Measurements from ENCODE around the gene JAZF1. TPM values are rescaled to one million over a fixed set of nuclear protein-coding genes. Genes with fewer than 3 reads are reported as not detected.
A peak's percentile ranks its signal among the peaks of the same experiment; 100 is the strongest.

The JAZF1 gene
- total RNA-seq, 4 donors from 2014 or later, result 4.7 to 8.1 (median 5.7) TPM

- TF ChIP-seq POLR2A (IDR thresholded peaks at IDR 0.05) (no peak), CTCF (IDR thresholded peaks at IDR 0.05) (no peak)
- WGBS, 2 donors, result 94 to 97% methylated on average over 5 of the region's 5 CpGs
- no peak for DNase-seq (ENCODE audit: low spot score in 2 of 2)
- H3K4me3 ChIP-seq (ENCODE audit: low read depth, poor library complexity, severe bottlenecking), result no peak overlapping the region
- intact Hi-C loops (cut with DNase I; ENCODE audit: low total_unique reads), result no loop called here
Measured at GRCh38 chr7:28082071-28082470, 98.5 kb downstream of the JAZF1 start.

- WGBS, 2 donors, result 59 to 66% methylated on average over 5 of the region's 5 CpGs
- no peak overlapping the region for H3K4me3 ChIP-seq (ENCODE audit: low read depth, poor library complexity, severe bottlenecking)
- intact Hi-C loops (cut with DNase I; ENCODE audit: low total_unique reads), result no loop called here
- peak in 1 of 2 donors; percentile 21 for DNase-seq (ENCODE audit: low spot score in 2 of 2)
- TF ChIP-seq CTCF (IDR thresholded peaks at IDR 0.05) (no peak), POLR2A (IDR thresholded peaks at IDR 0.05) (no peak)
Measured at GRCh38 chr7:28081016-28081415, 99.6 kb downstream of the JAZF1 start.

GRCh38 chr7:28078036-28078901 is 102.3 kb downstream of the JAZF1 start:
- peak in 1 of 2 donors; percentile 16 for DNase-seq (ENCODE audit: low spot score in 2 of 2)
- 35 to 38% methylated on average over 7 of the region's 7 CpGs for WGBS, 2 donors
- TF ChIP-seq POLR2A (IDR thresholded peaks at IDR 0.05) (no peak), CTCF (IDR thresholded peaks at IDR 0.05) (peak in 1 of 3 donors; percentile 81)
- intact Hi-C loops (cut with DNase I; ENCODE audit: low total_unique reads), result no loop called here
- no peak overlapping the region for H3K4me3 ChIP-seq (ENCODE audit: low read depth, poor library complexity, severe bottlenecking)

- no peak for TF ChIP-seq CTCF (IDR thresholded peaks at IDR 0.05)
- intact Hi-C loops (cut with DNase I; ENCODE audit: low total_unique reads), result no loop called here
- DNase-seq (ENCODE audit: low spot score in 2 of 2), result no peak
- WGBS, 2 donors, result 67 to 88% methylated on average over 2 of the region's 2 CpGs
- no peak overlapping the region for H3K4me3 ChIP-seq (ENCODE audit: low read depth, poor library complexity, severe bottlenecking)
Measured at GRCh38 chr7:28077616-28078015, 103.0 kb downstream of the JAZF1 start.

GRCh38 chr7:28076423-28077200 is 104.0 kb downstream of the JAZF1 start:
- no peak for DNase-seq (ENCODE audit: low spot score in 2 of 2)
- intact Hi-C loops (cut with DNase I; ENCODE audit: low total_unique reads), result no loop called here
- H3K4me3 ChIP-seq (ENCODE audit: low read depth, poor library complexity, severe bottlenecking), result no peak overlapping the region
- TF ChIP-seq POLR2A (IDR thresholded peaks at IDR 0.05) (no peak), CTCF (IDR thresholded peaks at IDR 0.05) (no peak)
- WGBS, 2 donors, result 77 to 79% methylated on average over 11 of the region's 11 CpGs
